Epithelial cell of esophagus (primary cell): ENCODE results near the gene TGFBR2.

Experiments
- DNase-seq: peaks from one replicate; pipeline ENCODE4 v3.0.0; 2010; ENCODE audit warnings: low read depth
- H3K4me3 ChIP-seq: 2 replicates; pipeline ENCODE4 v1.5.1; 2011; ENCODE audit warnings: mild to moderate bottlenecking, low read length, control low read depth
- CTCF ChIP-seq: IDR thresholded peaks from 2 replicates; pipeline ENCODE4 v1.5.1; 2011; ENCODE audit warnings: low read depth, mild to moderate bottlenecking, low read length, control low read depth, inconsistent platforms; ENCODE audit not compliant: insufficient read depth; ENCODE audit errors: missing control alignments

TGFBR2 gene

GRCh38 chr3:30633718-30634117, 27.3 kb downstream of the TGFBR2 start:
- DNase-seq, result no peak
- no peak overlapping the region for H3K4me3 ChIP-seq
- TF ChIP-seq CTCF, result no peak

- no peak for TF ChIP-seq CTCF
- DNase-seq, result no peak
- no peak overlapping the region for H3K4me3 ChIP-seq
Observed at GRCh38 chr3:30634761-30635735, 28.6 kb downstream of the TGFBR2 start.

- DNase-seq, result no peak
- TF ChIP-seq CTCF, result no peak
- no peak overlapping the region for H3K4me3 ChIP-seq
Observed at GRCh38 chr3:30637310-30638219, 31.2 kb downstream of the TGFBR2 start.

- H3K4me3 ChIP-seq, result no peak overlapping the region
- no peak for TF ChIP-seq CTCF
- no peak for DNase-seq
Observed at GRCh38 chr3:30638685-30639412, 32.4 kb downstream of the TGFBR2 start.

GRCh38 chr3:30639937-30640336, 33.5 kb downstream of the TGFBR2 start:
- TF ChIP-seq CTCF, result no peak
- H3K4me3 ChIP-seq, result no peak overlapping the region
- no peak for DNase-seq

- no peak for DNase-seq
- TF ChIP-seq CTCF, result no peak
- H3K4me3 ChIP-seq, result no peak overlapping the region
Observed at GRCh38 chr3:30640851-30641250, 34.5 kb downstream of the TGFBR2 start.
